ENCODE data around the gene TGFBRAP1. TPM values are rescaled to one million over a fixed set of nuclear protein-coding genes. Genes with fewer than 3 reads are reported as not detected.

The TGFBRAP1 gene
- total RNA-seq, 4 donors from 2014 or later = 13.1 to 21.8 (median 19.4) TPM

GRCh38 chr2:105291981-105292380, 37.6 kb downstream of the TGFBRAP1 start:
- H3K27ac ChIP-seq = no peak overlapping the region
- in situ Hi-C loops (cut with MboI; ENCODE audit: low pct_ligation_motif_present in 1 of 4, low pct_unique_long_range_greater_than_20kb in 1 of 4, low sequenced_read_pairs in 3 of 4) (no loop called here), intact Hi-C loops (cut with DNase I; ENCODE audit: low total_unique reads) (no loop called here)
- peaks cover 0 to 24% (median 10%) of the 10 kb centered on the region in 4 donors for H3K36me3 ChIP-seq
- TF ChIP-seq EP300 (IDR thresholded peaks at IDR 0.05; ENCODE audit: low read depth) (no peak), POLR2AphosphoS5 (IDR thresholded peaks at IDR 0.05) (no peak), POLR2A (IDR thresholded peaks at IDR 0.05) (no peak), CTCF (IDR thresholded peaks at IDR 0.05) (no peak)
- no peak for DNase-seq
- H3K4me1 ChIP-seq = no peaks in the 10 kb centered on the region
- 96 to 100% methylated on average over 2 of the region's 2 CpGs for WGBS, 2 donors (ENCODE audit: low coverage in 1 of 2)
- no peaks in the 10 kb centered on the region for H3K27me3 ChIP-seq
- no peak overlapping the region for H3K4me3 ChIP-seq
- no peaks in the 10 kb centered on the region for H3K9me3 ChIP-seq

- in situ Hi-C loops (cut with MboI; ENCODE audit: low pct_ligation_motif_present in 1 of 4, low pct_unique_long_range_greater_than_20kb in 1 of 4, low sequenced_read_pairs in 3 of 4) = no loop called here
- intact Hi-C loops (cut with DNase I; ENCODE audit: low total_unique reads) = no loop called here
- Histone ChIP-seq H3K4me1 (no peaks in the 10 kb centered on the region), H3K27me3 (no peaks in the 10 kb centered on the region), H3K27ac (no peak overlapping the region), H3K4me3 (no peak overlapping the region), H3K9me3 (no peaks in the 10 kb centered on the region), H3K36me3 (peaks cover 0 to 24% (median 10%) of the 10 kb centered on the region in 4 donors)
- DNase-seq = no peak
- 93 to 97% methylated on average over 4 to 6 of the region's 6 CpGs for WGBS, 2 donors (ENCODE audit: low coverage in 1 of 2)
- TF ChIP-seq EP300 (IDR thresholded peaks at IDR 0.05; ENCODE audit: low read depth) = no peak
Measured at GRCh38 chr2:105290981-105291660, 38.4 kb downstream of the TGFBRAP1 start.

DNA sequence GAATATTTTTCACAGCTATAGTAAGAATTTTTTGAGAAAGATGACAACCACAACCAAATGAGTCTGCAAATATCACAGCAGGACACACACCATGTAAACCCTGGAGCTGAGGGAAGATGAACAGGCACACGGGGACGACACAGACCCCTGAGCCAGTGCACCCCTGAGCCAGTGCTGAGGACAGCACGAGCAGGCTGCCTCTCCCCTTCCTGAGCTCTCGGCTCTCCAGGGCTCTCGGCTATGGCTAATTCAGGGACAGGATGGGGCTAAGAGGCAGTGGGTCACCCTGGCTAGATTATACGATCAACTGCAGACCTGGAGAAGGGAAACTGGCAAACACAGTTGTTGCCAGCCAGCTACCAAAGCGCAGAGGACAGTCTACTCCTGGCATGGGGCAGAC, 41.4 kb downstream of the TGFBRAP1 start:
- no peak overlapping the region for H3K27ac ChIP-seq
- H3K27me3 ChIP-seq = no peaks in the 10 kb centered on the region
- no peak for DNase-seq
- H3K4me1 ChIP-seq = no peaks in the 10 kb centered on the region
- H3K9me3 ChIP-seq = no peaks in the 10 kb centered on the region
- no peak overlapping the region for H3K4me3 ChIP-seq
- peaks cover 0 to 28% (median 8%) of the 10 kb centered on the region in 4 donors for H3K36me3 ChIP-seq
- intact Hi-C loops (cut with DNase I; ENCODE audit: low total_unique reads) = no loop called here
- in situ Hi-C loops (cut with MboI; ENCODE audit: low pct_ligation_motif_present in 1 of 4, low pct_unique_long_range_greater_than_20kb in 1 of 4, low sequenced_read_pairs in 3 of 4) = no loop called here
- TF ChIP-seq POLR2A (IDR thresholded peaks at IDR 0.05) (no peak), CTCF (IDR thresholded peaks at IDR 0.05) (no peak), EP300 (IDR thresholded peaks at IDR 0.05; ENCODE audit: low read depth) (no peak), POLR2AphosphoS5 (IDR thresholded peaks at IDR 0.05) (no peak)
- WGBS, 2 donors (ENCODE audit: low coverage in 1 of 2) = 91% methylated on average over 7 of the region's 7 CpGs; no CpG with 5 or more reads in 1 of the 2 donors

GRCh38 chr2:105287692-105288091, 41.8 kb downstream of the TGFBRAP1 start:
- intact Hi-C loops (cut with DNase I; ENCODE audit: low total_unique reads) = no loop called here
- H3K9me3 ChIP-seq = no peaks in the 10 kb centered on the region
- in situ Hi-C loops (cut with MboI; ENCODE audit: low pct_ligation_motif_present in 1 of 4, low pct_unique_long_range_greater_than_20kb in 1 of 4, low sequenced_read_pairs in 3 of 4) = no loop called here
- H3K36me3 ChIP-seq = peaks cover 0 to 28% (median 8%) of the 10 kb centered on the region in 4 donors
- peak; percentile 25 for DNase-seq
- H3K4me1 ChIP-seq = no peaks in the 10 kb centered on the region
- WGBS, 2 donors (ENCODE audit: low coverage in 1 of 2) = 48 to 66% methylated on average over 5 of the region's 5 CpGs
- no peak overlapping the region for H3K27ac ChIP-seq
- peak; percentile 35 to 48 (median 40) for TF ChIP-seq CTCF (IDR thresholded peaks at IDR 0.05)
- TF ChIP-seq POLR2AphosphoS5 (IDR thresholded peaks at IDR 0.05) = no peak
- TF ChIP-seq POLR2A (IDR thresholded peaks at IDR 0.05) = no peak
- no peak for TF ChIP-seq EP300 (IDR thresholded peaks at IDR 0.05; ENCODE audit: low read depth)
- no peaks in the 10 kb centered on the region for H3K27me3 ChIP-seq
- no peak overlapping the region for H3K4me3 ChIP-seq

Data from transverse colon (tissue), 4 donors.